SK-N-MC (cell line): ENCODE results near the gene KLK7.

Source experiments
- DNase-seq: peaks from one replicate; pipeline ENCODE4 v3.0.0-alpha.2; 2011; ENCODE audit warnings: low read depth, low spot score
- H3K27ac ChIP-seq: fragments of 200-600 bp; sonication (generic); 2 replicates; pipeline ENCODE4 v1.5.1; 2016; ENCODE audit warnings: mixed run types
- H3K36me3 ChIP-seq: fragments of 200-600 bp; sonication (generic); 2 replicates; pipeline ENCODE4 v1.6.1; 2017; ENCODE audit warnings: antibody characterized with exemption, low read length, mixed read lengths; ENCODE audit not compliant: insufficient read depth
- H3K4me3 ChIP-seq: fragments of 200-600 bp; sonication (generic); 2 replicates; pipeline ENCODE4 v1.5.1; 2016
- H3K9ac ChIP-seq: fragments of 200-600 bp; sonication (generic); 2 replicates; pipeline ENCODE4 v1.8.0; 2017; ENCODE audit warnings: mixed run types, mixed read lengths; ENCODE audit not compliant: insufficient read length
- H3K9me3 ChIP-seq: fragments of 200-600 bp; sonication (generic); 2 replicates; pipeline ENCODE4 v1.6.1; 2017; ENCODE audit warnings: low read depth, mild to moderate bottlenecking, antibody characterized with exemption, low read length, moderate library complexity, mixed read lengths
- EZH2 ChIP-seq: fragments of 200-600 bp; sonication (generic); IDR thresholded peaks from one replicate; pipeline ENCODE4 v1.6.1; 2017; ENCODE audit warnings: antibody characterized with exemption
- FOXP2 ChIP-seq: optimal IDR thresholded peaks from 2 replicates; pipeline ENCODE3; 2011; ENCODE audit warnings: mild to moderate bottlenecking, moderate library complexity; ENCODE audit not compliant: insufficient read depth; ENCODE audit errors: extremely low read length, control extremely low read depth
- POLR2AphosphoS5 ChIP-seq: IDR thresholded peaks from 2 replicates; pipeline ENCODE4 v1.6.1; 2012; ENCODE audit warnings: mild to moderate bottlenecking, low read depth, low read length, borderline replicate concordance

Gene KLK7

GRCh38 chr19:51005248-51005647, 21.5 kb upstream of the KLK7 start:
- H3K4me3 ChIP-seq = no peak overlapping the region
- H3K9me3 ChIP-seq = no peaks in the 10 kb centered on the region
- no peak overlapping the region for H3K27ac ChIP-seq
- DNase-seq = no peak
- TF ChIP-seq FOXP2 (no peak), EZH2 (no peak), POLR2AphosphoS5 (no peak)
- no peak overlapping the region for H3K9ac ChIP-seq
- H3K36me3 ChIP-seq = no peaks in the 10 kb centered on the region

- no peak for DNase-seq
- Histone ChIP-seq H3K9ac (no peak overlapping the region), H3K36me3 (no peaks in the 10 kb centered on the region), H3K27ac (no peak overlapping the region), H3K4me3 (no peak overlapping the region), H3K9me3 (no peaks in the 10 kb centered on the region)
- TF ChIP-seq POLR2AphosphoS5 (no peak), EZH2 (no peak), FOXP2 (no peak)
These were observed 19.6 kb upstream of the KLK7 start for GRCh38 chr19:51003316-51003715.

- DNase-seq = no peak
- Histone ChIP-seq H3K36me3 (no peaks in the 10 kb centered on the region), H3K9me3 (no peaks in the 10 kb centered on the region), H3K9ac (no peak overlapping the region), H3K27ac (no peak overlapping the region), H3K4me3 (no peak overlapping the region; the same call in 1 of the 2 replicates)
- no peak for TF ChIP-seq FOXP2
- TF ChIP-seq EZH2 = no peak
- no peak for TF ChIP-seq POLR2AphosphoS5
These were observed 19.0 kb upstream of the KLK7 start for GRCh38 chr19:51002542-51003311.

- Histone ChIP-seq H3K36me3 (no peaks in the 10 kb centered on the region), H3K9ac (no peak overlapping the region), H3K9me3 (no peaks in the 10 kb centered on the region), H3K4me3 (no peak overlapping the region; the same call in 1 of the 2 replicates), H3K27ac (no peak overlapping the region)
- DNase-seq = no peak
- no peak for TF ChIP-seq EZH2
- TF ChIP-seq POLR2AphosphoS5 = no peak
- no peak for TF ChIP-seq FOXP2
These were observed 18.4 kb upstream of the KLK7 start for GRCh38 chr19:51002089-51002532.

- TF ChIP-seq EZH2 (no peak), POLR2AphosphoS5 (no peak), FOXP2 (no peak)
- Histone ChIP-seq H3K9ac (no peak within 1 kb of the TSS), H3K4me3 (no peak within 1 kb of the TSS; the same call in 1 of the 2 replicates), H3K27ac (no peak within 1 kb of the TSS), H3K36me3 (no peaks in the 10 kb centered on the region), H3K9me3 (no peaks in the 10 kb centered on the region)
- no peak for DNase-seq
These were observed 17.8 kb upstream of the KLK7 start, which contains the start of gene KLK8 for GRCh38 chr19:51001515-51001914. Gene KLK8 (minus strand): TSS chr19:51001604. CDS start chr19:51001167, 437 bp downstream.

- TF ChIP-seq POLR2AphosphoS5 (no peak), EZH2 (no peak), FOXP2 (no peak)
- Histone ChIP-seq H3K4me3 (no peak overlapping the region), H3K9ac (no peak overlapping the region)
These were observed 17.3 kb upstream of the KLK7 start for GRCh38 chr19:51000981-51001380.

GRCh38 chr19:51000426-51000825, 16.7 kb upstream of the KLK7 start:
- Histone ChIP-seq H3K27ac (no peak overlapping the region), H3K4me3 (no peak overlapping the region), H3K9me3 (no peaks in the 10 kb centered on the region), H3K9ac (no peak overlapping the region), H3K36me3 (no peaks in the 10 kb centered on the region)
- no peak for DNase-seq
- no peak for TF ChIP-seq FOXP2
- TF ChIP-seq EZH2 = no peak
- TF ChIP-seq POLR2AphosphoS5 = no peak

More at GRCh38 chr19:51000981-51001380, 17.3 kb upstream of the KLK7 start:
- DNase-seq = no peak
- Histone ChIP-seq H3K27ac (no peak overlapping the region), H3K9me3 (no peaks in the 10 kb centered on the region), H3K36me3 (no peaks in the 10 kb centered on the region)

- no peak overlapping the region for H3K4me3 ChIP-seq
- no peaks in the 10 kb centered on the region for H3K9me3 ChIP-seq
- TF ChIP-seq POLR2AphosphoS5 (no peak), EZH2 (no peak), FOXP2 (no peak)
- no peak for DNase-seq
- no peak overlapping the region for H3K9ac ChIP-seq
- H3K36me3 ChIP-seq = no peaks in the 10 kb centered on the region
- H3K27ac ChIP-seq = no peak overlapping the region
These were observed 15.0 kb upstream of the KLK7 start for GRCh38 chr19:50998686-50999085.
